GM12874 (cell line): ENCODE results near the gene ZHX3.

ENCODE experiments used
- TF ChIP-seq, protein P1 (sequence below): IDR thresholded peaks from 2 replicates; pipeline ENCODE4 v1.5.1; 2011; ENCODE audit warnings: low read depth, mild to moderate bottlenecking, control low read depth, low read length, moderate library complexity; ENCODE audit not compliant: insufficient read depth

Gene ZHX3

DNA sequence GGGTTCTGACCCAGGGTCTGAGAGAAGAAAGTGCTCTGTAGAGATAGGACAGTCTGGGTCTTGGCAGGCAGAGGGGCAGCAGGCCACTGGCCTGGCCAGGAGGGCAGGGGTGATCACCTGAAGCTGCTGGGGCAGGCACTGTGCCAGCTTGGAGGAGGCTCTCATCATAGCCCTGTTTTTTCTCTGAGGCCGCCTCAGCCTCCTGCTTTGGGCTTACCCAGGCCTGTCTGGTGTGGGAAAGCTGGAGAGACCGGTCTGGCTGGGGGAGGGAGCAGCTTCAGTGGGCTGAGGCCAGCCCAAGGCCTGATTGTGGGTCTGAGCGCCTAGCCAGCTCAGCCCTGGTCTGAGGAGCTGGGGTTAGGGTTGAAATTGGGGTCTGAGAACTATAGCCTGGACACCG is 26.9 kb upstream of the ZHX3 start:
- TF ChIP-seq, protein P1, sequence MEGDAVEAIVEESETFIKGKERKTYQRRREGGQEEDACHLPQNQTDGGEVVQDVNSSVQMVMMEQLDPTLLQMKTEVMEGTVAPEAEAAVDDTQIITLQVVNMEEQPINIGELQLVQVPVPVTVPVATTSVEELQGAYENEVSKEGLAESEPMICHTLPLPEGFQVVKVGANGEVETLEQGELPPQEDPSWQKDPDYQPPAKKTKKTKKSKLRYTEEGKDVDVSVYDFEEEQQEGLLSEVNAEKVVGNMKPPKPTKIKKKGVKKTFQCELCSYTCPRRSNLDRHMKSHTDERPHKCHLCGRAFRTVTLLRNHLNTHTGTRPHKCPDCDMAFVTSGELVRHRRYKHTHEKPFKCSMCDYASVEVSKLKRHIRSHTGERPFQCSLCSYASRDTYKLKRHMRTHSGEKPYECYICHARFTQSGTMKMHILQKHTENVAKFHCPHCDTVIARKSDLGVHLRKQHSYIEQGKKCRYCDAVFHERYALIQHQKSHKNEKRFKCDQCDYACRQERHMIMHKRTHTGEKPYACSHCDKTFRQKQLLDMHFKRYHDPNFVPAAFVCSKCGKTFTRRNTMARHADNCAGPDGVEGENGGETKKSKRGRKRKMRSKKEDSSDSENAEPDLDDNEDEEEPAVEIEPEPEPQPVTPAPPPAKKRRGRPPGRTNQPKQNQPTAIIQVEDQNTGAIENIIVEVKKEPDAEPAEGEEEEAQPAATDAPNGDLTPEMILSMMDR, result no peak

DNA sequence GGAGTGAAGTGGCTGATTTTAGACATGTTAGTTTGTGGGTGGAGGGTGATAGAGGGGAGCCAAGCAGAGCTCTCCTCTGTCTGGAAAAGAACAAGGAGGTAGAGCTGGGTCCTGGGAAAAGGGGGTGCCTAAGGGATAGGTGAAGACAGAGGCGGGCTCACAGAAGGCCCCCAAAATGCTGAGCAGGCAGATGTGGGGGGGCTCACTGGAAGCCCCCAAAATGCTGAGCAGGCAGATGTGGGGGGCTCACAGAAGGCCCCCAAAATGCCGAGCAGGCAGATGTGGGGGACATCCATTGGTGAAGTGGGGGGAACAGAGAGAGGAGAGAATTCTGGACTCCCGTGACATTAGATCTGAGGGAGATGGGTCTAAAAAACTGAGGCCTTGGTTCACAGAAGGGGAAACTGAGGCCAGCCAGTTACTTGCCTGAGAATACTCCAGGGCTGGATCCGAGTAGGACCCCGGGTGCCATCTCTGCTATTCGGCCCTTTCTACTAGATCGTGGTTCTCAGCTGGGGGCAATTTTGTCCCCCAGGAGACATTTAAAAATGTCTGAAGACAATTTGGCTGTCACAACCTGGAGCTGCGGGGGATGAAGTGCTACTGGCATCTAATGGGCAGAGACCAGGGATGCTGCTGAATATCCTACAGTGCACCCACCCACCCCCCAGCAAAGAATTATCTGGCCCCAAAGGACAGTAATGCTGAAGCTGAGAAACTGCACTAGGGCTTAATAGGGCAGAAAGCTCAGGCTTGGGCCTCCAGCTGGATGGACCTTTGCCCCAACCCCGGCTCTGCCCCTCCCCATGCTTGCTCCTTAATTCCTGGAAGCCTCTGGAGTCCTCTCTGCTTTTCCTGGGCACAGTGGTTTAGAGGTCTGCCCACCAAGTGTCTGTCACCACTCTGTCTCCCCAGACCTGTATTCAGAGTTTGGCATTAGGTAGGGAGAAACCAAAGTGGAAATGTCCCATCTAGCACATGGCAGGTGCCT is 25.2 kb upstream of the ZHX3 start:
- TF ChIP-seq, protein P1, result no peak

DNA sequence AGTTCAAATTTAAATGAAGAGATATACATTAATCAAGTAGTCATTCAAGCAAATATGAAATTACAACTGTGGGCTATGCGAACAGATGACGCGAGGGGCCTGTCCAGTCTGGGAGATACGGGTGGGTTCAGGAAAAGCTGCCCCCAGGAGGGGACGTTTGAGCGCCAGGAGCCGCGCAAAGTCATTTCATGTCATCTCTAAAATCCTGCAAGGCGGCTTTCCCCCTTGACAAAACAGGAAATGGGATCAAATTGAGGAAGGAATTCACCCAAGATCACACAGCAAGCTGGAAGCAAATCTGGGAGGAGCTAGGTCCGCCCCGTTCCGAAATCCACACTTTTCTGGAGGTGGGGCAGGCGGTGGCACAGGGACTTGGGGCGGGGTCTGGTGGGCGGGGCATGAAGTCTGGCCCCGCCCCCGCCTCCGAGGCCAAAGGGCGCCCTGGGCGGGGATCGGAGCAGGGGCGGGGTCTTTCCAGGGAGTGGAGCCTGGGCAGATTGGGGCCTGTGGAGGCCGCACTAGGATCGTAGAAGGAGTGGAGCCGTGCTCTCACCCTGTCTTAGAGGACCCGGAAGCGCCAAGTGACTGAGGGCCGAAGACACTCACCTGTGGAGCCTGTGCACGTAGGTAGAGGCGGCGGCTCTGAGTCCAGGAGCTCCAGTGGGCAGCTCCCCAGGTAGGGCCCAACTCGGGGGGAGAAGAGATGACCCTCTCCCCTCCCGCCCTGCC is 23.0 kb upstream of the ZHX3 start, which contains the start of gene LPIN3:
Gene LPIN3 (plus strand): TSS at position 495 of the 729 bp plus-strand sequence. CDS start 4,983 bp downstream, outside the sequence.
- TF ChIP-seq, protein P1, result no peak

DNA sequence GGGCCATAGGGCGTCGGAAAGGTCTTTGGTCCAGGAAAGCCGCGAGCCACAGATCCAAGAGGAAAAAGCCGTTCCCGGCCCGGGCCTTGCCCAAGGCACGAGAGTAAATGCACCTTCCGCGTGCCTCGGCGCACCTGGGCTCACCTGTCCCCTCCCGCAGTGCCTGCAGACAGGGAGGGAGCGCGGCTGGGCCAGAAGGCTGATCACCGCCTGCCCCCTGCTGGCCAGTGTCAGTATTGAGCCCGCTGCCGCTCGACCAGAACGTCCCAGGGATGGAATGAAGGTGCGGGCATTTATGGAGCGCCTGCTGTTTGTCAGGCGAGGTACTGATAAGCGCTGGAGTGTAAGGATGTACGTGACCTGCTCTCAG is 22.4 kb upstream of the ZHX3 start:
- TF ChIP-seq, protein P1, result peak; percentile 95

DNA sequence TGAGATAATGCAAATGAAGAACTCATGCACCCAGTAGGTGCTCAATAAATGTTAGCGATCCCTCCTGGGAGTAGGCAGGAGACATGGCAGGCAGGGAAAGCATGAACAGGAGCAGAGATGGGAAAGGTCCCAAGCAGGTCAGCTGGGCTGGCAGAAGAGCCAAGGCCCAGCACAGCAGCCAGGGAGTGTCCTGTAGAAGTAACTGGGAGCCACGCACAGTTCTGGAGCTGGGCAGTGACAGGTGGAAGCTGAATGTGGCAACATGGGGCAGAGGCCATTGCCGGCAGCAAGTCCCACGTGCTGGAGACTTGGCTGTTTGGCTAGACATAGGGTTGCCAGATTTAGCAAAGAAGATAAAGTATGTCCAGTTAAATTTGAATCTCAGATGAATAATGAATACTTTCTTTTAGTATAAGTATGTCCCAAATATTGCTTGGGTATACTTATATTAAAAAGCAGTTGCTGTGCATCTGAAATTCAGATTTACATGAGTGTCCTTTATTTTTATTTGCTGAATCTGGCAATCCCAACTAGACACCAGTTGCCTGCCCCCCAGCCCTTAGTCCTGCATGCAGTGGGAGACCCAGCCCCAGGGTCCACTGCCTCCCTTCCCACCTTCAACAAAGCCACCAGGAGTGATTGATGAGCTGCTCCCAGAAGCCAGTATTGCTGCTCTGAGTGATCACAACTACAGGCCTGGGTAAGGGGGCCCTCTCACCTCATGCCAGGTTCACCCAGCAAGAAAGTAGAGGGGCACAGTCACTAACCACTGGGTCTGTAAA is 19.4 kb upstream of the ZHX3 start:
- TF ChIP-seq, protein P1, result no peak

DNA sequence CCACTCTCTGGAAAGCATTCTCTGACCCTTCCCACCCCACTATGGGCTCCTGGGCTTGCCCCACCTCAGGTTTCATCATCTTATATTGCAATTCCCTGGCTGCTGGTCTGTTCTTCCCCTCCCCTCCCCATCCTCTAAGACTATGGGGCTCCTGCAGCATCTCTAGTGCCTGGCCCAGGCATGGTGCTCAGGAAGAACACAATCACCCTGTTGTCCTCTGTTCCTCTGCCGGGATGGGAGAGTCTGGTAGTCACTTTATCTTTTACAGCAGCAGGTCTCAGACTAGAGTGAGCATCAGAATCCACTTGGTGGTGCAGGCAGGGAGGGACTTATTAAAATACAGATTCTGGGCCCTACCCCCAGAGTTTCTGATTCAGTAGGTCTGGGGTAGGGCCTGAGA is 18.1 kb upstream of the ZHX3 start:
- TF ChIP-seq, protein P1, result no peak
